ENCODE measurements around the gene LIMD2. TPM values are rescaled to one million over a fixed set of nuclear protein-coding genes. Genes with fewer than 3 reads are reported as not detected.
"Not testable (repeated sequence)": the region's sequence is repeated elsewhere in the genome, so short reads cannot be mapped to it uniquely, and the experiment has no call there.

Gene LIMD2
- 2.8 and 10.9 TPM in 2 replicates for total RNA-seq (ENCODE audit: low replicate concordance)

- no peak for TF ChIP-seq CTCF (IDR thresholded peaks at IDR 0.05; ENCODE audit: insufficient read depth, low read length)
- H3K4me3 ChIP-seq (ENCODE audit: low read depth, low read length), result peak within 1 kb of the TSS; percentile 64
- DNase-seq (ENCODE audit: low read depth), result no peak
These were observed at the start of gene LIMD2 for GRCh38 chr17:63699638-63700527. Gene LIMD2 (minus strand): TSS chr17:63700125. CDS start chr17:63699298, 827 bp downstream.

- no peak for TF ChIP-seq CTCF (IDR thresholded peaks at IDR 0.05; ENCODE audit: insufficient read depth, low read length)
- H3K4me3 ChIP-seq (ENCODE audit: low read depth, low read length), result peak within 1 kb of the TSS; percentile 83
- DNase-seq (ENCODE audit: low read depth), result peak; percentile 92
These were observed 41.7 kb upstream of the LIMD2 start, which contains the start of gene STRADA for GRCh38 chr17:63741408-63742173. Gene STRADA (minus strand): TSS chr17:63741799. CDS start chr17:63728369, 13,430 bp downstream.

GRCh38 chr17:63741143-63741407 lies 41.1 kb upstream of the LIMD2 start:
- DNase-seq (ENCODE audit: low read depth), result no peak
- no peak for TF ChIP-seq CTCF (IDR thresholded peaks at IDR 0.05; ENCODE audit: insufficient read depth, low read length)
- peak overlapping the region; percentile 83 for H3K4me3 ChIP-seq (ENCODE audit: low read depth, low read length)

GRCh38 chr17:63740464-63741142 lies 40.7 kb upstream of the LIMD2 start:
- TF ChIP-seq CTCF (IDR thresholded peaks at IDR 0.05; ENCODE audit: insufficient read depth, low read length), result no peak
- peak overlapping the region; percentile 83 for H3K4me3 ChIP-seq (ENCODE audit: low read depth, low read length)
- peak; percentile 18 for DNase-seq (ENCODE audit: low read depth)

GRCh38 chr17:63735691-63736090 lies 35.8 kb upstream of the LIMD2 start:
- TF ChIP-seq CTCF (IDR thresholded peaks at IDR 0.05; ENCODE audit: insufficient read depth, low read length), result no peak
- no peak overlapping the region for H3K4me3 ChIP-seq (ENCODE audit: low read depth, low read length)
- no peak for DNase-seq (ENCODE audit: low read depth)

- no peak for TF ChIP-seq CTCF (IDR thresholded peaks at IDR 0.05; ENCODE audit: insufficient read depth, low read length)
- no peak for DNase-seq (ENCODE audit: low read depth)
- H3K4me3 ChIP-seq (ENCODE audit: low read depth, low read length), result no peak overlapping the region
These were observed 22.5 kb upstream of the LIMD2 start for GRCh38 chr17:63722403-63722802.

GRCh38 chr17:63720194-63720593 lies 20.3 kb upstream of the LIMD2 start:
- not testable (repeated sequence) for DNase-seq (ENCODE audit: low read depth); H3K4me3 ChIP-seq (ENCODE audit: low read depth, low read length)
